ENCODE results near the gene MBD3L2. TPM values are rescaled to one million over a fixed set of nuclear protein-coding genes. Genes with fewer than 3 reads are reported as not detected.
"Not testable (repeated sequence)": the region's sequence is repeated elsewhere in the genome, so short reads cannot be mapped to it uniquely, and the experiment has no call there.

The MBD3L2 gene
- total RNA-seq, 1 donor: not detected

GRCh38 chr19:7063339-7063738 is 14.2 kb downstream of the MBD3L2 start:
- no peak for TF ChIP-seq CTCF (IDR thresholded peaks at IDR 0.05; ENCODE audit: insufficient read depth, low read depth, low read length)
- no peak for DNase-seq (ENCODE audit: low read depth)
- H3K4me3 ChIP-seq (ENCODE audit: low read depth, low read length): no peak overlapping the region

GRCh38 chr19:7063764-7064418 is 14.8 kb downstream of the MBD3L2 start:
- TF ChIP-seq CTCF (IDR thresholded peaks at IDR 0.05; ENCODE audit: insufficient read depth, low read depth, low read length): no peak

GRCh38 chr19:7067122-7067521 is 18.0 kb downstream of the MBD3L2 start:
- H3K4me3 ChIP-seq (ENCODE audit: low read depth, low read length): not testable (repeated sequence)
- DNase-seq (ENCODE audit: low read depth): peak; percentile 15
- TF ChIP-seq CTCF (IDR thresholded peaks at IDR 0.05; ENCODE audit: insufficient read depth, low read depth, low read length): peak; percentile 30

More at GRCh38 chr19:7063764-7064418, 14.8 kb downstream of the MBD3L2 start:
- DNase-seq (ENCODE audit: low read depth): no peak
- H3K4me3 ChIP-seq (ENCODE audit: low read depth, low read length): no peak overlapping the region

GRCh38 chr19:7067716-7068115 is 18.6 kb downstream of the MBD3L2 start:
- no peak overlapping the region for H3K4me3 ChIP-seq (ENCODE audit: low read depth, low read length)
- no peak for DNase-seq (ENCODE audit: low read depth)
- TF ChIP-seq CTCF (IDR thresholded peaks at IDR 0.05; ENCODE audit: insufficient read depth, low read depth, low read length): no peak

GRCh38 chr19:7068599-7068998 is 19.5 kb downstream of the MBD3L2 start:
- no peak for TF ChIP-seq CTCF (IDR thresholded peaks at IDR 0.05; ENCODE audit: insufficient read depth, low read depth, low read length)
- H3K4me3 ChIP-seq (ENCODE audit: low read depth, low read length): peak overlapping the region; percentile 32
- DNase-seq (ENCODE audit: low read depth): no peak

- H3K4me3 ChIP-seq (ENCODE audit: low read depth, low read length): peak within 1 kb of the TSS; percentile 86
- peak; percentile 98 for DNase-seq (ENCODE audit: low read depth)
- no peak for TF ChIP-seq CTCF (IDR thresholded peaks at IDR 0.05; ENCODE audit: insufficient read depth, low read depth, low read length)
Measured at GRCh38 chr19:7069042-7069903, 20.2 kb downstream of the MBD3L2 start, which contains the start of gene ZNF557. ZNF557 (plus strand) TSS chr19:7069703; CDS start chr19:7075075, 5,372 bp downstream.
